Heart right ventricle (tissue), 16 donors: ENCODE data around the gene DIAPH3. TPM values are rescaled to one million over a fixed set of nuclear protein-coding genes. Genes with fewer than 3 reads are reported as not detected.

ENCODE experiments used
- ATAC-seq, 8 donors: fragments of 200-7000 bp; cut with Tn5 transposase; one replicate each; pipeline ENCODE4 v1.9.1; 2020; ENCODE audit warnings: mild to moderate bottlenecking in 8 of 8, moderate library complexity in 8 of 8, moderate number of reproducible peaks in 1 of 8
- DNase-seq, 2 donors: peaks; one replicate each; pipeline ENCODE4 v3.0.0-alpha.2; 2020
- H3K27ac ChIP-seq, 10 donors: fragments of 200-600 bp; sonication (generic) in 2 of 10; one replicate each; pipeline versions ENCODE4 v1.5.0 to v1.8.0; 2020 to 2022; ENCODE audit warnings: mild to moderate bottlenecking in 3 of 10
- H3K27me3 ChIP-seq, 7 donors: fragments of 200-600 bp; one replicate each; pipeline ENCODE4 v1.8.0; 2021 to 2022; ENCODE audit warnings: mild to moderate bottlenecking in 2 of 7
- H3K36me3 ChIP-seq, 9 donors: fragments of 200-600 bp; sonication (generic) in 1 of 9; one replicate each; pipeline versions ENCODE4 v1.5.0 to v1.8.0; 2020 to 2022; ENCODE audit warnings: mild to moderate bottlenecking in 2 of 9
- H3K4me1 ChIP-seq, 9 donors: fragments of 200-600 bp; sonication (generic) in 1 of 9; one replicate each; pipeline versions ENCODE4 v1.5.0 to v1.8.0; 2020 to 2022; ENCODE audit warnings: mild to moderate bottlenecking in 4 of 9
- H3K4me3 ChIP-seq, 10 donors: fragments of 200-600 bp; sonication (generic) in 2 of 10; one replicate each; pipeline versions ENCODE4 v1.5.0 to v1.8.0; 2020 to 2022; ENCODE audit warnings: mild to moderate bottlenecking in 7 of 10, moderate library complexity in 2 of 10
- H3K9me3 ChIP-seq, 11 donors: fragments of 200-600 bp in 10 of 11; sonication (generic) in 2 of 11; one replicate each; pipeline versions ENCODE4 v1.5.0 to v1.8.0; 2013 to 2022; ENCODE audit warnings: mild to moderate bottlenecking in 2 of 11, control low read depth in 1 of 11, moderate library complexity in 1 of 11
- CTCF ChIP-seq, 9 donors: fragments of 200-600 bp; sonication (generic) in 2 of 9; IDR thresholded peaks; one replicate each; pipeline versions ENCODE4 v1.5.0 to v1.8.0; 2021 to 2022; ENCODE audit warnings: antibody characterized with exemption in 9 of 9, mild to moderate bottlenecking in 5 of 9, moderate library complexity in 1 of 9
- WGBS, 2 donors: extraction: QIAGEN DNeasy Blood & Tissue Kit; methylation state at CpG; one replicate each; pipeline ENCODE4 v1.1.7; 2013; ENCODE audit warnings: inconsistent platforms in 1 of 2; 5-methylcytosine and 5-hydroxymethylcytosine counted together
- intact Hi-C, 10 donors: fragments of 100-400 bp; cut with DNase I; formaldehyde crosslinking; loops; one replicate each; pipeline versions ENCODE4 v1.11.1 to v1.14.2; 2022
- polyA plus RNA-seq, 2 donors: library from polyadenylated mRNA; stranded (reverse); fragments of 200-250 nt; gene quantifications; one replicate each; pipeline ENCODE4 v1.2.3, GENCODE V29; 2013
- total RNA-seq, 10 donors: library from RNA; stranded (reverse); fragmentation: NEBNext Ultra II Directional in 3 of 10; extraction: Animal tissue kit (Norgen Biotek cat#: 25700) in 3 of 10; gene quantifications; one replicate each; pipeline versions ENCODE4 v1.2.1 to v1.2.4, GENCODE V29; 2021 to 2023
- donor health status: Arrhythmogenic right ventricular cardiomyopathy.
- donor health status: ischemic (EF 13 %, LVEDD 7.1; RV severe dilation, severe dysfunction).
- donor health status: healthy with polysubstance abuse.
- donor health status: DM: no; HTN: yes; CAD: no.
- donor health status: DM: no; HTN: no; CAD: no.
- donor health status: ischemic (EF 25% LVEDD 6.9; RV normal size, moderate dysfunction).
- donor health status: ischemic (EF 25% LVEDD 5.7; RV mildly dilated, moderate dysfunction).
- donor health status: healthy.
- donor health status: DM: yes; HTN: yes; CAD: no.
- donor health status: Ischemic cardiomyopathy.
- donor health status: ischemic (EF 35%, LVEDD 5.7; RV mildly dilated, moderate dysfunction).
- donor health status: nonischemic (EF 11% LVEDD 7.7; RV severe dilation, severe dysfunction).
- donor health status: DM: yes; HTN: yes; CAD: no.
- donor health status: PGD.
- donor health status: ischemic (EF 29% LVEDD 5.4; RV normal size, mild dysfunction).
- donor health status: nonischemic (EF 23%, LVEDD 6.1; RV moderate dilation, normal function).

DIAPH3 gene
- total and polyA plus RNA-seq, 12 donors: 0.04 to 2.2 (median 0.19) TPM

- peaks cover 0 to 22% (median 5%) of the 10 kb centered on the region in 11 donors for H3K9me3 ChIP-seq
- H3K27me3 ChIP-seq: no peaks in the 10 kb centered on the region
- no peak overlapping the region for H3K4me3 ChIP-seq
- TF ChIP-seq CTCF (IDR thresholded peaks at IDR 0.05): no peak
- no peak for DNase-seq
- 89 to 94% methylated on average over 1 of the region's 1 CpG for WGBS, 2 donors
- H3K4me1 ChIP-seq: no peaks in the 10 kb centered on the region
- H3K27ac ChIP-seq: no peak overlapping the region
- intact Hi-C loops: no loop called here
- no peak for ATAC-seq
- H3K36me3 ChIP-seq: no peaks in the 10 kb centered on the region
These were observed 232.1 kb downstream of the DIAPH3 start for GRCh38 chr13:59931621-59932020.

- no peak for ATAC-seq
- 99 to 100% methylated on average over 1 of the region's 1 CpG for WGBS, 2 donors
- intact Hi-C loops: no loop called here
These were observed 239.5 kb downstream of the DIAPH3 start for GRCh38 chr13:59924256-59924655.

GRCh38 chr13:59915252-59915651, 248.5 kb downstream of the DIAPH3 start:
- Histone ChIP-seq H3K27ac (no peak overlapping the region), H3K9me3 (no peaks in the 10 kb centered on the region), H3K27me3 (no peaks in the 10 kb centered on the region), H3K4me3 (no peak overlapping the region), H3K36me3 (no peaks in the 10 kb centered on the region), H3K4me1 (no peaks in the 10 kb centered on the region)
- no peak for TF ChIP-seq CTCF (IDR thresholded peaks at IDR 0.05)
- 98 to 99% methylated on average over 3 of the region's 3 CpGs for WGBS, 2 donors
- intact Hi-C loops: no loop called here
- ATAC-seq: no peak
- DNase-seq: no peak

More at GRCh38 chr13:59924256-59924655, 239.5 kb downstream of the DIAPH3 start:
- H3K36me3 ChIP-seq: no peaks in the 10 kb centered on the region
- no peak overlapping the region for H3K4me3 ChIP-seq
- TF ChIP-seq CTCF (IDR thresholded peaks at IDR 0.05): no peak
- H3K9me3 ChIP-seq: peaks cover 0 to 32% (median 5%) of the 10 kb centered on the region in 11 donors
- H3K27me3 ChIP-seq: no peaks in the 10 kb centered on the region
- no peak for DNase-seq
- no peak overlapping the region for H3K27ac ChIP-seq
- H3K4me1 ChIP-seq: no peaks in the 10 kb centered on the region

GRCh38 chr13:59914556-59914955, 249.2 kb downstream of the DIAPH3 start:
- WGBS, 2 donors: 92 to 95% methylated on average over 2 of the region's 2 CpGs

More at GRCh38 chr13:59914556-59914955, 249.2 kb downstream of the DIAPH3 start:
- intact Hi-C loops: no loop called here
- Histone ChIP-seq H3K4me3 (no peak overlapping the region), H3K4me1 (no peaks in the 10 kb centered on the region), H3K9me3 (no peaks in the 10 kb centered on the region), H3K36me3 (no peaks in the 10 kb centered on the region), H3K27me3 (no peaks in the 10 kb centered on the region), H3K27ac (no peak overlapping the region)
- DNase-seq (no peak), ATAC-seq (no peak)
- TF ChIP-seq CTCF (IDR thresholded peaks at IDR 0.05): no peak
